Kidney (tissue), 14 donors: ENCODE results near the gene RIN3. TPM values are rescaled to one million over a fixed set of nuclear protein-coding genes. Genes with fewer than 3 reads are reported as not detected.

ENCODE experiments used
- DNase-seq, 5 donors: peaks; one replicate each; pipeline ENCODE4 v3.0.0-alpha.2; 2013 to 2020
- FAIRE-seq: peaks from 2 replicates; lab custom pipeline; 2012; peaks lifted over from hg19 to GRCh38; lab: Jason Lieb, UNC
- H3K27ac ChIP-seq, 2 donors: one replicate each; pipeline ENCODE4 v1.7.0; 2013; ENCODE audit warnings: low read depth in 2 of 2, low read length in 2 of 2, inconsistent platforms in 1 of 2
- H3K27me3 ChIP-seq: one replicate; pipeline ENCODE4 v1.7.1; 2013; ENCODE audit warnings: low read length, inconsistent platforms; ENCODE audit not compliant: control insufficient read depth, insufficient read depth
- H3K36me3 ChIP-seq, 3 donors: one replicate each; pipeline versions ENCODE4 v1.7.0 to v1.7.1; 2013; ENCODE audit warnings: low read length in 3 of 3, control low read depth in 1 of 3, inconsistent platforms in 1 of 3; ENCODE audit not compliant: insufficient read depth in 3 of 3, control insufficient read depth in 2 of 3
- H3K4me1 ChIP-seq, 3 donors: one replicate each; pipeline versions ENCODE4 v1.7.0 to v1.7.1; 2013; ENCODE audit warnings: low read length in 3 of 3, inconsistent platforms in 1 of 3, low read depth in 1 of 3; ENCODE audit not compliant: control insufficient read depth in 2 of 3, insufficient read depth in 2 of 3
- H3K4me3 ChIP-seq, 3 donors: one replicate each; pipeline versions ENCODE4 v1.7.0 to v1.8.1; 2013; ENCODE audit warnings: low read length in 3 of 3, control low read depth in 1 of 3, inconsistent platforms in 1 of 3
- H3K9ac ChIP-seq, 3 donors: one replicate each; pipeline versions ENCODE4 v1.7.0 to v1.7.1; 2013; ENCODE audit warnings: low read length in 3 of 3, control low read depth in 1 of 3, inconsistent platforms in 1 of 3
- H3K9me3 ChIP-seq, 3 donors: one replicate each; pipeline versions ENCODE4 v1.7.0 to v1.7.1; 2013; ENCODE audit warnings: low read length in 3 of 3, control low read depth in 1 of 3, inconsistent platforms in 1 of 3; ENCODE audit not compliant: control insufficient read depth in 2 of 3, insufficient read depth in 1 of 3
- CTCF ChIP-seq: IDR thresholded peaks from 3 replicates; pipeline ENCODE4 v1.5.1; 2012; ENCODE audit warnings: mild to moderate bottlenecking, moderate library complexity, borderline replicate concordance; ENCODE audit not compliant: insufficient read depth; ENCODE audit errors: extremely low read depth
- intact Hi-C: fragments of 100-400 bp; cut with DNase I; formaldehyde crosslinking; loops from one replicate; pipeline ENCODE4 v1.11.1; 2022
- polyA plus RNA-seq: library from polyadenylated mRNA; stranded (reverse); fragments of 350-450 nt; fragmentation: Illumina TruSeq; extraction: RNeasy Lipid Tissue Mini Kit (QIAGEN cat#74804); gene quantifications from one replicate; pipeline ENCODE4 v1.2.3, GENCODE V29; 2014; ENCODE audit warnings: low read depth, low replicate concordance; ENCODE audit not compliant: insufficient read depth
- total RNA-seq: library from RNA; stranded (reverse); fragmentation: NEBNext Ultra II Directional; extraction: Animal tissue kit (Norgen Biotek cat#: 25700); gene quantifications from one replicate; pipeline ENCODE4 v1.2.1, GENCODE V29; 2021
- donor health status: control.
- donor health status: control.
- donor health status: control.
- donor health status: control.
- donor health status: control.
- donor health status: DM: yes; HTN: yes; CAD: no.
- donor health status: Normal renal cell carcinoma (clear cell type).

The RIN3 gene
- total and polyA plus RNA-seq, 2 donors from 2014 or later, result 7.1 to 30.4 TPM

GRCh38 chr14:92473261-92473968, 40.2 kb upstream of the RIN3 start:
- intact Hi-C loops, result no loop called here
- TF ChIP-seq CTCF, result no peak
- H3K9ac ChIP-seq, result no peak overlapping the region
- H3K4me1 ChIP-seq, result no peaks in the 10 kb centered on the region
- no peaks in the 10 kb centered on the region for H3K27me3 ChIP-seq
- FAIRE-seq, result no peak
- H3K36me3 ChIP-seq, result no peaks in the 10 kb centered on the region
- DNase-seq, result peak in 1 of 5 donors; percentile 7
- H3K4me3 ChIP-seq, result no peak overlapping the region
- H3K9me3 ChIP-seq, result peaks cover 0 to 3% (median 0%) of the 10 kb centered on the region in 3 donors
- no peak overlapping the region for H3K27ac ChIP-seq

GRCh38 chr14:92473969-92474535, 39.5 kb upstream of the RIN3 start:
- Histone ChIP-seq H3K9me3 (no peaks in the 10 kb centered on the region), H3K4me1 (no peaks in the 10 kb centered on the region), H3K9ac (no peak overlapping the region), H3K36me3 (no peaks in the 10 kb centered on the region), H3K27me3 (no peaks in the 10 kb centered on the region), H3K27ac (no peak overlapping the region), H3K4me3 (no peak overlapping the region)
- intact Hi-C loops, result no loop called here
- TF ChIP-seq CTCF, result no peak
- no peak for FAIRE-seq
- DNase-seq, result peak in 2 of 5 donors; percentile 9 to 61

- Histone ChIP-seq H3K9me3 (no peaks in the 10 kb centered on the region), H3K9ac (no peak overlapping the region), H3K4me3 (no peak overlapping the region), H3K27ac (no peak overlapping the region), H3K4me1 (no peaks in the 10 kb centered on the region), H3K36me3 (no peaks in the 10 kb centered on the region), H3K27me3 (no peaks in the 10 kb centered on the region)
- peak in 1 of 5 donors; percentile 9 for DNase-seq
- no peak for FAIRE-seq
- intact Hi-C loops, result no loop called here
- TF ChIP-seq CTCF, result no peak
Measured at GRCh38 chr14:92475037-92475436, 38.5 kb upstream of the RIN3 start.
